ENCODE results near the gene MAP3K5.

GRCh38 chr6:136696238-136696637 is 96.0 kb downstream of the MAP3K5 start:
- TF ChIP-seq EZH2 (IDR thresholded peaks at IDR 0.05; ENCODE audit: borderline replicate concordance, low read length) (no peak), CTCF (IDR thresholded peaks at IDR 0.05; ENCODE audit: low read length) (no peak)

Measured in OCI-LY1 (cell line).